HG03520 (cell line): ENCODE measurements around the gene NRTN.
"Not testable (repeated sequence)": the region's sequence is repeated elsewhere in the genome, so short reads cannot be mapped to it uniquely, and the experiment has no call there.

ENCODE experiments used
- ATAC-seq: cut with Tn5 transposase; IDR thresholded peaks from one replicate; pipeline ENCODE4 v1.9.1; 2021; ENCODE audit warnings: mild to moderate bottlenecking, moderate library complexity; ENCODE audit not compliant: unreplicated experiment

The NRTN gene

DNA sequence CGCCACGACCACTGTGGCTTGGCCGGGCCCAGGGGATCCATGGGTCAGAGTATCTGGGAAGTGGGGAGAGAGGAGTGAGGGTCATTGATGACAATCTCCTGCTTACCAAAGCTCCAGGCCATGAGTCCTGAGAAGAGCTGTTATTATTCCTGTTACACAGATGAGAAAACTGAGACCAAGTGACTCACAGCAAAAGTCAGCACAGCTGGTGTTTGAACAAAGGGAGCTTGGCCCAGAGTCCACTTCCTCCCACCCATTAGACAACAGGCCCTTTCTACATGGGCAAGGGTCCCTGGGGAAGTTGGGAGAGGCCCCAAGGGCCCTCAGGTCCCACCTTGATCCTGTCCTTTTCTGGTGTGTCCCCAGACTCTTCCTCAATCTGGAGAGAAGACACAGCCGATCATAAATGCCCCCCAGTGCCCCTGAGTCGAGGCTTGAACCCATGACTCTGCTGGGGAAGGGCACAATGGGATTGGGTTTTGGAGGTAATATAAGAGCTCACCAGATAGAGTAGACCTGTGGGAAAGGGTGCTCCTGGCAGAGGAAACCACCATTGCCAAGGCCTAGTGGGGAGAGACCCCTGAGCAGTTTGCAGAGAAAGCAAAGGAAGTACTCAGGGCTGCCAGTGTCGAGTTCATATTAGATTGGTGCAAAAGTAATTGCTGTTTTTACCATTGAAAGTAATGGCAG lies 27.8 kb downstream of the NRTN start:
- no peak for ATAC-seq

- ATAC-seq: no peak
These were observed 33.0 kb downstream of the NRTN start for GRCh38 chr19:5837761-5838352.

DNA sequence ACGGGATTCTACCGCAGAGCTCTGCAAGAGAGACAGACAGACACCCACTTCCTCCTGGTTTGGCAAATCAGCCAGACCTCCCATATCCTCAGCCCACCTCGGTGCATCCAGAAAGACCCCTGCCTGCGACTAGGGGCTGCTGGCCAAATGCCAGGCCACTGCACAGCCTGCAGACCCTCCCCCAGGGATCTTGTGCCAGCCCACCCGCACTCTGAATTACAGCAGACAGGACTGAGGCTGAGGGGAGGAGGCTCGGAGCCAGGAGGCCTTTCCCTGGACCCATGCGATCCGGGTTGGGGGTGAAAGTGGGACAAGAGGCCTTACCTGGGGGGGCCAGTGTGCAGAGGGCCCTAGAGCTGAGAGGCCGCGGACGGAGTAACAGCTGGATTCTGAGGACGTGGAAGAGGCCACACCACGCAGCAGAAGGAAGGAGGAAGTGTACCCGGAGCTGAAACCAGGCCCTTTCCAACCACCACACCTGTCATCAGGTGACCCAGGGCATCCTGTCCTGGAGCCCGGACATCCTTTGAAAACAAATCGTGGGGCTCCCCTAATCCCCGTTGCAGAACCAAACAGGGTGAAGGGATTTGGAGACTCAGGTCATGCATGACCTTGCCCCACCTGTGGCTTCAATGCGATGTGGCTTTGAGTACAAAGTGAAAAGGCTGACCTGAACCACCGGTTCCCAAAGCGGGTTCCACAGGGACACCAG lies 33.6 kb downstream of the NRTN start:
- no peak for ATAC-seq

DNA sequence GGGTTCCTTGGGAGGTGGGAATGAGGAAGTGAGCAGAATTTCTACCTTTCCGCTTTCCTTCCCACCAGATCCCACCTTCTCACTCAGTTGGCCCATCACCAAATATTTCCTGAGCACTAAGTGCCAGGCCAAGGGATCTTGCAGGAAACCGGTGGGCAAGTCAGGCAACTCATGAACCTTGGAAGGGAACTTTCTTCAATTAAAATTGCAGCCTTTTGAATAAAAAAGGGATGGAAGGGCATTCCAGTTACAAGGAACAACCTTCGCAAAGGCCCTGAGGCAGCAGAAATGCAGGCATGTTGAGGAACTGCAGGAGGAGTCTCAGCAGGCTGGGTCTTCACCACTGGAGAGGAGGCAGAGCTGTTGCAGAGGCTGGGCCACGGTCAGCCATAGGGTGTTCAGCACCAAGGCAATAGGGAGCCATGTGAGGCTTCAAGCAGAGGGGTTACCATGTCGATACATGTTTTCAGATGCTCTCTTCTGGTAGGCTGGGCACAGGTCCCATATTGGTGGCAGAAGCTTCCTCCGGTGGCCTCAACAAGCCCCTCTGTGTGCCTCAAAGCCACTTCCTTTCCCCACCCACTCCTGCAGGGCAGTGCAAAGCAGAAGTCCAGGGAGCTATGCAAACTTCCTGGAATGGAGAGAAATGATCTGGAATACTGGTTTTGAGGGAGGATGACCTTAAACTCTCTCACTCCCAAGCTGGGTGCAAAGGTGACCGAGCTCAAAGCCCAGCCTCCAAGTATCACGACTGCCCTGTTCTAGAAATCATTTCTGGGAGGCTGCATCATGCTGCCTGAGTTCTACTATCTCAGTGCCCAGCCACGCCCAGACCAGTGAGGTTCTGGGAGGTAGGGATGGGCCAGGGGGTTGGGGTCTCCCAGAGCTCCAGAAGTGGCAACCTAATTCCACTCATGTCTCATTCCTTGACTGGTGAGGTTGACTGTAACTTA lies 34.5 kb downstream of the NRTN start, which contains the start of gene FUT6:
Gene FUT6 (minus strand): TSS at position 638 of the 953 bp plus-strand sequence. CDS start 7,135 bp downstream, outside the sequence.
- ATAC-seq: no peak

- not testable (repeated sequence) for ATAC-seq
These were observed 36.9 kb downstream of the NRTN start for GRCh38 chr19:5841735-5842111.

- no peak for ATAC-seq
These were observed 38.5 kb downstream of the NRTN start for GRCh38 chr19:5843295-5843927.

- ATAC-seq: no peak
These were observed 39.9 kb downstream of the NRTN start for GRCh38 chr19:5844456-5845433.

- not testable (repeated sequence) for ATAC-seq
These were observed 43.0 kb downstream of the NRTN start for GRCh38 chr19:5847846-5848245.

GRCh38 chr19:5848621-5849020 lies 43.8 kb downstream of the NRTN start:
- not testable (repeated sequence) for ATAC-seq

DNA sequence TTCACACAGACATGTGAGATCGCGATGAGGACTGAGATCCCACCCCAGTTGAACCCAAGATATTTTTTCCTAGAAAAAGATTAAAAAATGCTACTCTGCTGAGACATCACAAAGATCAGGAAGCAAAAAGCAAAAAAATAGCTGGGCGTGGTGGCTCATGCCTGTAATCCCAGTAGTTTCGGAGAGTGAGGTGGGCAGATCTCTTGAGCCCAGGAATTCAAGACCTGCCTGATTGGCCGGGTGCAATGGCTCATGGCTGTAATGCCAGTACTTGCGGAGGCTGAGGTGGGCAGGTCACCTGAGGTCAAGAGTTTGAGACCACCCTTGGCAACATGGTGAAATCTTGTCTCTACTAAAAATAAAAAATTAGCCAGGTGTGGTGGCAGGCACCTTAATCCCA lies 45.3 kb downstream of the NRTN start:
- no peak for ATAC-seq

- ATAC-seq: no peak
These were observed 46.0 kb downstream of the NRTN start for GRCh38 chr19:5850743-5851293.

- no peak for ATAC-seq
These were observed 46.4 kb downstream of the NRTN start, which contains the start of gene FUT3 for GRCh38 chr19:5851302-5851701. FUT3 (minus strand) TSS chr19:5851449.

- not testable (repeated sequence) for ATAC-seq
These were observed 49.3 kb downstream of the NRTN start for GRCh38 chr19:5854121-5854520.

- ATAC-seq: not testable (repeated sequence)
These were observed 50.3 kb downstream of the NRTN start for GRCh38 chr19:5855151-5855550.

GRCh38 chr19:5857203-5858081 lies 52.6 kb downstream of the NRTN start:
- ATAC-seq: no peak

- ATAC-seq: no peak
These were observed 58.3 kb downstream of the NRTN start for GRCh38 chr19:5863030-5863665.

GRCh38 chr19:5864013-5864720 lies 59.3 kb downstream of the NRTN start:
- no peak for ATAC-seq
